HG03457 (cell line): Measurements from ENCODE around the gene SULF2.

Experiments
- ATAC-seq: cut with Tn5 transposase; IDR thresholded peaks from one replicate; pipeline ENCODE4 v1.9.1; 2021; ENCODE audit warnings: moderate number of reproducible peaks; ENCODE audit not compliant: unreplicated experiment

The SULF2 gene

DNA sequence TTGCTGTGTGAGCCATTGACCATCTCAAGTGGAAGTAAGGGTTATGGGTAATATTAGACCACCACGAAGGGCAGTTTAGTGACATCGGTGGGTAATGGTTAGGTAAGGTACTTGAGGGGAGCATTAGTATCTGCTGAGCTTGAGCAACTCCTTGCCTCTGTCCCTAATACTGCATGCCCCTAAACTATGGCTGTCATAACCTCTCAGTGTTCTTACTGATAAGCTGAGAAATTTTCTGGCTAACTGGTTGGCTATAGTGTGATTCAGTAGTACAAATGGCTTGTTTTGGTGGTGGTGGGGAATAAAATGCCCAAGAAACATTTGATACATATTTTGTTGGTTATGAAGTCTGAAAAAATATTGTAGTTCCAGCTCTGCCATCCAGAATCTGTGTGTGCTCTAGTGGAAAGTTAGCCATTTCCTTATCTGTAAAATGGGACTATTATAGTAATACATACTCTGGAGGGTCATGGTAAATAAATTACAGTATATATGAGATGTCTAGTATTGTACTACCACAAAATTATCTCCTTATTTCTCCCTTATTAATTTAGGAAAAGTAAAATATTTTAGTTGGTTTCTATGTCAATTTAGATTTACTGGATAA, 170.5 kb downstream of the SULF2 start:
- no peak for ATAC-seq

GRCh38 chr20:47612670-47613069, 172.6 kb downstream of the SULF2 start:
- ATAC-seq = no peak

- no peak for ATAC-seq
Observed at GRCh38 chr20:47611785-47612184, 173.5 kb downstream of the SULF2 start.

- no peak for ATAC-seq
Observed at GRCh38 chr20:47610945-47611250, 174.4 kb downstream of the SULF2 start.

DNA sequence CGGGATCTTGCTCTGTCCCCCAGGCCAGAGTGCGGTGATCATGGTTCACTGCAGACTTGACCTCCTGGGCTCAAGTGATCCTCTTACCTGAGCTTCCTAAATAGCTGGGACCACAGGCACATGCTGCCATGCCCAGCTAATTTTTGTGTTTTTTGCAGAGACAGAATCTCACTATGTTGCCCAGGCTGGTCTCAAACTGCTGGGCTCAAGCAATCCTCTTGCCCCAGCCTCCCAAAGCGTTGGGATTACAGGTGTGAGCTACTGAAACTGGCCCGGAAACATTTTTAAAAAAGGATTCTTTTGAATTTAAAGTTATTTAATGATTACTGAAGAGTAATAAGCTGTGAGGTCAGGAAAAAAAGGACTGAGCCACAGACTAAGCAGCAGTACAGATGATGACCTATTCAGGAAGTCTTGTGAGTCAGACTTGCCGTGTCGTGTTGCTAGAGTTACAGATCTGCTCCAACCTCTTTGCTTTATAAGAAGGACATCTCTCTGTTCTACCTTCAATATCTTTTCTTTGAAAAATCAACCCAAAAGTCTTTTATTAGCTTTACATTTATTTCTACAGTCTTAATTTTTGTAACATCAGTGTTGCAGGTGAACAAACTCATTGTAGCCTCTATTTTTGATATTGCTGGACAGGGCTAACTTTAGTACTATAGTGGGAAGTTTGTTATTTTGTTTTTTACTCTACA, 174.9 kb downstream of the SULF2 start:
- no peak for ATAC-seq

DNA sequence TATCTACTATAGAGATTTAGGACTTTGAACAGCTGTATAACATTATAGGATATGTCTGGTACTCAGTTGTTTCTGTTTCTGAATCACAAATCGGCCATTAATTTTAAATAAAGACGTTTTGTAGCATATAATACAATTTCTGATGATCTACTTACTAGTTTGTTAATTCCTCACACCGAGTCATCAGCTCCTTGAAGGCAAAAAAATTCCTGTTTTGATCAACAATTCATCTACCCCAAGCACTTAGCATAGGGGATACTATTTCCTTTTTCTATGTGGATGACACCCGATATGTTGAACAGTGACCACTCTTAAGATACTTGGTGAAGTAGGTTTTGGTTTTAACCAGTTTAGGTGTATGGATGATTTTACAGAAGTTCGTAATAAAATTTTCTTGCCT, 176.3 kb downstream of the SULF2 start:
- ATAC-seq = no peak
